T-helper 22 cell (primary cell): ENCODE results near the gene RCL1.

ENCODE experiments used
- DNase-seq: peaks from one replicate; pipeline ENCODE4 v3.0.0-alpha.2; 2020; ENCODE audit warnings: low read depth

RCL1 gene

GRCh38 chr9:4844056-4844838, 51.5 kb downstream of the RCL1 start:
- no peak for DNase-seq

GRCh38 chr9:4849369-4849768, 56.6 kb downstream of the RCL1 start:
- DNase-seq = no peak

GRCh38 chr9:4850603-4851310, 58.0 kb downstream of the RCL1 start:
- no peak for DNase-seq

- no peak for DNase-seq
Observed at GRCh38 chr9:4852419-4852818, 59.7 kb downstream of the RCL1 start.

- DNase-seq = no peak
Observed at GRCh38 chr9:4854265-4854590, 61.5 kb downstream of the RCL1 start.

- no peak for DNase-seq
Observed at GRCh38 chr9:4855841-4856240, 63.1 kb downstream of the RCL1 start.

GRCh38 chr9:4857163-4857810, 64.5 kb downstream of the RCL1 start:
- no peak for DNase-seq

- DNase-seq = no peak
Observed at GRCh38 chr9:4859035-4859434, 66.3 kb downstream of the RCL1 start.

GRCh38 chr9:4860383-4860782, 67.6 kb downstream of the RCL1 start:
- DNase-seq = no peak

GRCh38 chr9:4861145-4861544, 68.4 kb downstream of the RCL1 start:
- DNase-seq = no peak

- DNase-seq = no peak
Observed at GRCh38 chr9:4861736-4862451, 69.2 kb downstream of the RCL1 start.

GRCh38 chr9:4862506-4863250, 69.9 kb downstream of the RCL1 start:
- DNase-seq = no peak

- no peak for DNase-seq
Observed at GRCh38 chr9:4864234-4864661, 71.5 kb downstream of the RCL1 start.

- no peak for DNase-seq
Observed at GRCh38 chr9:4864698-4865097, 72.0 kb downstream of the RCL1 start.

GRCh38 chr9:4865681-4866080, 72.9 kb downstream of the RCL1 start:
- no peak for DNase-seq

- no peak for DNase-seq
Observed at GRCh38 chr9:4866239-4866969, 73.7 kb downstream of the RCL1 start.

GRCh38 chr9:4873066-4873465, 80.3 kb downstream of the RCL1 start:
- no peak for DNase-seq

- DNase-seq = no peak
Observed at GRCh38 chr9:4875559-4875958, 82.8 kb downstream of the RCL1 start.

GRCh38 chr9:4879115-4879558, 86.4 kb downstream of the RCL1 start:
- DNase-seq = no peak

- DNase-seq = no peak
Observed at GRCh38 chr9:4883326-4883873, 90.7 kb downstream of the RCL1 start.

GRCh38 chr9:4886698-4887097, 94.0 kb downstream of the RCL1 start:
- no peak for DNase-seq
